ENCODE measurements around the gene RGCC. TPM values are rescaled to one million over a fixed set of nuclear protein-coding genes. Genes with fewer than 3 reads are reported as not detected.

Gene RGCC
- total and polyA plus RNA-seq, 2 donors (not counting 1 experiment from before 2014, with no cell fraction given) = 65.9 to 148 TPM

DNA sequence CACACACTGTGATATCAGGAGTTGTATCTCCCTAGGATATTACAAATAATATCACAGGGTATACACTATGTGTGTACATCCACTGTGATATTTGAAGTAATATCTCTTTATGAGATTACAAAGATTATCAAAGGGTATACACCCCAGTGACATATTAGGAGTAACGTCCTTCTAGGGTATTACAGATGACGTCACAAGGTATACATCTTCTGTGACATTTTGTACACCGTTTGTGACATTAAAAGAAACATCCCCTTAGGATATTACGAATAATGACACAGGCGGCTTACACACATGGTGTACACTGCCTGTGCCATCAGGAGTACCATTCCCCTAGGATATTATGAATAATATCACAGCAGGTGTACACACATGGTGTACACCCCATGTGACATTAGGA lies 13.4 kb upstream of the RGCC start:
- no peak for TF ChIP-seq EZH2 (IDR thresholded peaks at IDR 0.05; ENCODE audit: low read length, missing control alignments)
- TF ChIP-seq, protein P1, sequence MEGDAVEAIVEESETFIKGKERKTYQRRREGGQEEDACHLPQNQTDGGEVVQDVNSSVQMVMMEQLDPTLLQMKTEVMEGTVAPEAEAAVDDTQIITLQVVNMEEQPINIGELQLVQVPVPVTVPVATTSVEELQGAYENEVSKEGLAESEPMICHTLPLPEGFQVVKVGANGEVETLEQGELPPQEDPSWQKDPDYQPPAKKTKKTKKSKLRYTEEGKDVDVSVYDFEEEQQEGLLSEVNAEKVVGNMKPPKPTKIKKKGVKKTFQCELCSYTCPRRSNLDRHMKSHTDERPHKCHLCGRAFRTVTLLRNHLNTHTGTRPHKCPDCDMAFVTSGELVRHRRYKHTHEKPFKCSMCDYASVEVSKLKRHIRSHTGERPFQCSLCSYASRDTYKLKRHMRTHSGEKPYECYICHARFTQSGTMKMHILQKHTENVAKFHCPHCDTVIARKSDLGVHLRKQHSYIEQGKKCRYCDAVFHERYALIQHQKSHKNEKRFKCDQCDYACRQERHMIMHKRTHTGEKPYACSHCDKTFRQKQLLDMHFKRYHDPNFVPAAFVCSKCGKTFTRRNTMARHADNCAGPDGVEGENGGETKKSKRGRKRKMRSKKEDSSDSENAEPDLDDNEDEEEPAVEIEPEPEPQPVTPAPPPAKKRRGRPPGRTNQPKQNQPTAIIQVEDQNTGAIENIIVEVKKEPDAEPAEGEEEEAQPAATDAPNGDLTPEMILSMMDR (conservative IDR thresholded peaks at IDR 0.05 in 1 of 2, IDR thresholded peaks at IDR 0.05 in 1 of 2; ENCODE audit: low read depth in 1 of 2, low read length in 2 of 2) = no peak
- H3K27ac ChIP-seq (ENCODE audit: insufficient read depth, low read length) = no peak overlapping the region
- H4K20me1 ChIP-seq (ENCODE audit: control insufficient read depth, extremely low read depth, insufficient read depth, low read length) = no peaks in the 10 kb centered on the region
- H2AFZ ChIP-seq (ENCODE audit: low read length) = no peak overlapping the region
- H3K79me2 ChIP-seq (ENCODE audit: control insufficient read depth, insufficient read depth, low read length) = no peaks in the 10 kb centered on the region
- no peak overlapping the region for H3K4me2 ChIP-seq (ENCODE audit: extremely low read depth, insufficient read depth, low read length)
- no peaks in the 10 kb centered on the region for H3K4me1 ChIP-seq (ENCODE audit: control insufficient read depth, extremely low read depth, insufficient read depth, low read length)
- H3K4me3 ChIP-seq (replicated peaks in 1 of 4; ENCODE audit: control extremely low read depth in 1 of 4, insufficient read depth in 1 of 4, low read depth in 3 of 4, low read length in 4 of 4) = no peak overlapping the region
- no peaks in the 10 kb centered on the region for H3K9me3 ChIP-seq (ENCODE audit: control insufficient read depth, insufficient read depth, low read depth, low read length)
- H3K27me3 ChIP-seq (ENCODE audit: control insufficient read depth, insufficient read depth, low read length) = no peaks in the 10 kb centered on the region
- no peaks in the 10 kb centered on the region for H3K36me3 ChIP-seq (ENCODE audit: control insufficient read depth, insufficient read depth, low read length)
- no peak for DNase-seq (ENCODE audit: low read depth in 2 of 2)
- no peak overlapping the region for H3K9ac ChIP-seq (ENCODE audit: insufficient read depth, low read length)

DNA sequence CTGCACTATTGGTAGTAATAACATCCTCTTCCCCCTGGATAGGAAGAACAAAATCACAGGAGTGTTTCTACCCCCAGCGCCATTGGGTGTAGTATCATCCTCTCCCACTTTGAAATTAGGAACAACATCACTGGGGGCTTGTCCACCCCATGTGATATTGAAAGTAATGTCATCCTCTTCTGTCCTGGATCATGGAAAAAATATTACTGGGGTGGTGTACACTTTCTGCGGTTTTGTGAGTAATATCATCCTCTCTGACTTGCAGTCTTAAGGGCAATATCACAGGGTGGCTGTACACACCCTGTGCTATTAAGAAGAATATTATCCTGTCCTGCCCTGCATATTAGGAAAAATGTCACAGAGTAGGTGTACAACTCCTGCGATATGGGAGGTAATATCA lies 4.9 kb upstream of the RGCC start:
- TF ChIP-seq, protein P1 (conservative IDR thresholded peaks at IDR 0.05 in 1 of 2, IDR thresholded peaks at IDR 0.05 in 1 of 2; ENCODE audit: low read depth in 1 of 2, low read length in 2 of 2) = no peak
- no peak for TF ChIP-seq EZH2 (IDR thresholded peaks at IDR 0.05; ENCODE audit: low read length, missing control alignments)
- Histone ChIP-seq H3K4me2 (ENCODE audit: extremely low read depth, insufficient read depth, low read length) (no peak overlapping the region), H3K27ac (ENCODE audit: insufficient read depth, low read length) (no peak overlapping the region), H3K9me3 (ENCODE audit: control insufficient read depth, insufficient read depth, low read depth, low read length) (no peaks in the 10 kb centered on the region), H3K27me3 (ENCODE audit: control insufficient read depth, insufficient read depth, low read length) (peaks cover 7% of the 10 kb centered on the region), H3K9ac (ENCODE audit: insufficient read depth, low read length) (no peak overlapping the region), H4K20me1 (ENCODE audit: control insufficient read depth, extremely low read depth, insufficient read depth, low read length) (no peaks in the 10 kb centered on the region), H3K4me1 (ENCODE audit: control insufficient read depth, extremely low read depth, insufficient read depth, low read length) (no peaks in the 10 kb centered on the region), H3K36me3 (ENCODE audit: control insufficient read depth, insufficient read depth, low read length) (no peaks in the 10 kb centered on the region), H2AFZ (ENCODE audit: low read length) (no peak overlapping the region), H3K79me2 (ENCODE audit: control insufficient read depth, insufficient read depth, low read length) (no peaks in the 10 kb centered on the region), H3K4me3 (replicated peaks in 1 of 4; ENCODE audit: control extremely low read depth in 1 of 4, insufficient read depth in 1 of 4, low read depth in 3 of 4, low read length in 4 of 4) (no peak overlapping the region)
- no peak for DNase-seq (ENCODE audit: low read depth in 2 of 2)

DNA sequence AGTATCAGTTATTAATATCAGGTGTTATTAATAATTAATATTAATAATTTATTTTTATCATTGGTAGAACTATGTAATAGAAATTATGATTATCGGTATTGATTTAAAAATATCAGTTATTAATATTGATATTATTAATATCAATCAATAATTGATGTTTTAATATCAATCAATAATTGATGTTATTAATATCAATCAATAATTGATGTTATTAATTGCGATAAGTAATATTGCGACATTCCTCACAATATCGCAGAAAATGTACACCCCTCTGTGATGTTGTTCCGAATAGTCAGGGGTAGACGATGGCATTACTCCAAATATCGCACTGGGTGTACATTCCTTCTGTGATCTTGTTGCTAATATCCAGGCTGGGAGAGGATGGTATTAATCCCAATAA lies 3.7 kb upstream of the RGCC start:
- no peak overlapping the region for H3K27ac ChIP-seq (ENCODE audit: insufficient read depth, low read length)
- H3K9ac ChIP-seq (ENCODE audit: insufficient read depth, low read length) = no peak overlapping the region
- peaks cover 7% of the 10 kb centered on the region for H3K27me3 ChIP-seq (ENCODE audit: control insufficient read depth, insufficient read depth, low read length)
- DNase-seq (ENCODE audit: low read depth in 2 of 2) = no peak
- H3K79me2 ChIP-seq (ENCODE audit: control insufficient read depth, insufficient read depth, low read length) = peaks cover 7% of the 10 kb centered on the region
- no peaks in the 10 kb centered on the region for H4K20me1 ChIP-seq (ENCODE audit: control insufficient read depth, extremely low read depth, insufficient read depth, low read length)
- peaks cover 2% of the 10 kb centered on the region for H3K36me3 ChIP-seq (ENCODE audit: control insufficient read depth, insufficient read depth, low read length)
- H3K4me3 ChIP-seq (replicated peaks in 1 of 4; ENCODE audit: control extremely low read depth in 1 of 4, insufficient read depth in 1 of 4, low read depth in 3 of 4, low read length in 4 of 4) = no peak overlapping the region
- H3K4me1 ChIP-seq (ENCODE audit: control insufficient read depth, extremely low read depth, insufficient read depth, low read length) = no peaks in the 10 kb centered on the region
- no peak overlapping the region for H2AFZ ChIP-seq (ENCODE audit: low read length)
- no peak for TF ChIP-seq EZH2 (IDR thresholded peaks at IDR 0.05; ENCODE audit: low read length, missing control alignments)
- TF ChIP-seq, protein P1 (conservative IDR thresholded peaks at IDR 0.05 in 1 of 2, IDR thresholded peaks at IDR 0.05 in 1 of 2; ENCODE audit: low read depth in 1 of 2, low read length in 2 of 2) = no peak
- no peaks in the 10 kb centered on the region for H3K9me3 ChIP-seq (ENCODE audit: control insufficient read depth, insufficient read depth, low read depth, low read length)
- no peak overlapping the region for H3K4me2 ChIP-seq (ENCODE audit: extremely low read depth, insufficient read depth, low read length)

Measured in fibroblast of lung (primary cell).